CD4-positive, CD25-positive, alpha-beta regulatory T cell (primary cell): ENCODE data around the gene OAS3. TPM values are rescaled to one million over a fixed set of nuclear protein-coding genes. Genes with fewer than 3 reads are reported as not detected.

Experiments
- polyA plus RNA-seq, 4 donors: library from polyadenylated mRNA; unstranded; fragments of 300-500 nt; fragmentation: Illumina TruSeq; gene quantifications; one replicate each; pipeline ENCODE4 v1.2.3, GENCODE V29; 2021
- total RNA-seq: library from RNA; stranded (reverse); gene quantifications from one replicate; pipeline ENCODE4 v1.2.3, GENCODE V29; 2022

Gene OAS3
- total and polyA plus RNA-seq, 5 donors from 2014 or later = 12.2 to 36.5 (median 16.7) TPM

Other genes starting within 250 kb of the OAS3 start
- not detected for gene RPH3A, start 146.7 kb upstream of the OAS3 start, total RNA-seq
- gene RPH3A, start 146.7 kb upstream of the OAS3 start, polyA plus RNA-seq = not detected
- 44.2 TPM for gene OAS1, start 31.5 kb upstream of the OAS3 start, total RNA-seq
- 100 to 1,000 TPM in 3 of 4 donors, 10 to 100 TPM in 1; 95.4 to 115 (median 111) TPM for gene OAS1, start 31.5 kb upstream of the OAS3 start, polyA plus RNA-seq
- 82.2 TPM for gene OAS2, start 40.0 kb downstream of the OAS3 start, total RNA-seq
- gene OAS2, start 40.0 kb downstream of the OAS3 start, polyA plus RNA-seq = 10 to 100 TPM; 58.2 to 82.2 (median 73.4) TPM
- gene DTX1, start 118.3 kb downstream of the OAS3 start, total RNA-seq = 7.8 TPM
- gene DTX1, start 118.3 kb downstream of the OAS3 start, polyA plus RNA-seq = 1 to 10 TPM in 1 of 4 donors, under 1 TPM in 3; 0.64 to 1.1 (median 0.84) TPM
- not detected for gene RASAL1, start 197.3 kb downstream of the OAS3 start, total RNA-seq
- under 1 TPM in 3 of 4 donors, not detected in 1; 0.42 to 0.79 (median 0.73) TPM for gene RASAL1, start 197.3 kb downstream of the OAS3 start, polyA plus RNA-seq
- 0.42 TPM for gene CFAP73, start 211.2 kb downstream of the OAS3 start, total RNA-seq
- gene CFAP73, start 211.2 kb downstream of the OAS3 start, polyA plus RNA-seq = not detected
- 75.5 TPM for gene DDX54, start 247.0 kb downstream of the OAS3 start, total RNA-seq
- gene DDX54, start 247.0 kb downstream of the OAS3 start, polyA plus RNA-seq = 10 to 100 TPM; 12.5 to 20.8 (median 17.8) TPM
- gene RITA1, start 247.2 kb downstream of the OAS3 start, total RNA-seq = 10.1 TPM
- 10 to 100 TPM; 20.4 to 38.3 (median 24.2) TPM for gene RITA1, start 247.2 kb downstream of the OAS3 start, polyA plus RNA-seq